ENCODE results near the gene PLPP3.
"Not testable (repeated sequence)": the region's sequence is repeated elsewhere in the genome, so short reads cannot be mapped to it uniquely, and the experiment has no call there.

PLPP3 gene

GRCh38 chr1:56578963-56579875 lies at the start of gene PLPP3:
Gene PLPP3 (minus strand): TSS chr1:56579563. CDS start chr1:56579016, 547 bp downstream.
- TF ChIP-seq, protein P1, sequence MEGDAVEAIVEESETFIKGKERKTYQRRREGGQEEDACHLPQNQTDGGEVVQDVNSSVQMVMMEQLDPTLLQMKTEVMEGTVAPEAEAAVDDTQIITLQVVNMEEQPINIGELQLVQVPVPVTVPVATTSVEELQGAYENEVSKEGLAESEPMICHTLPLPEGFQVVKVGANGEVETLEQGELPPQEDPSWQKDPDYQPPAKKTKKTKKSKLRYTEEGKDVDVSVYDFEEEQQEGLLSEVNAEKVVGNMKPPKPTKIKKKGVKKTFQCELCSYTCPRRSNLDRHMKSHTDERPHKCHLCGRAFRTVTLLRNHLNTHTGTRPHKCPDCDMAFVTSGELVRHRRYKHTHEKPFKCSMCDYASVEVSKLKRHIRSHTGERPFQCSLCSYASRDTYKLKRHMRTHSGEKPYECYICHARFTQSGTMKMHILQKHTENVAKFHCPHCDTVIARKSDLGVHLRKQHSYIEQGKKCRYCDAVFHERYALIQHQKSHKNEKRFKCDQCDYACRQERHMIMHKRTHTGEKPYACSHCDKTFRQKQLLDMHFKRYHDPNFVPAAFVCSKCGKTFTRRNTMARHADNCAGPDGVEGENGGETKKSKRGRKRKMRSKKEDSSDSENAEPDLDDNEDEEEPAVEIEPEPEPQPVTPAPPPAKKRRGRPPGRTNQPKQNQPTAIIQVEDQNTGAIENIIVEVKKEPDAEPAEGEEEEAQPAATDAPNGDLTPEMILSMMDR (IDR thresholded peaks at IDR 0.05; ENCODE audit: borderline replicate concordance, insufficient read depth, low read depth, low read length): no peak
- peak within 1 kb of the TSS; percentile 17 for H3K4me3 ChIP-seq (ENCODE audit: low read depth, low read length)

GRCh38 chr1:56627636-56628039 lies 48.3 kb upstream of the PLPP3 start:
- no peak overlapping the region for H3K4me3 ChIP-seq (ENCODE audit: low read depth, low read length)
- TF ChIP-seq, protein P1 (IDR thresholded peaks at IDR 0.05; ENCODE audit: borderline replicate concordance, insufficient read depth, low read depth, low read length): no peak

DNA sequence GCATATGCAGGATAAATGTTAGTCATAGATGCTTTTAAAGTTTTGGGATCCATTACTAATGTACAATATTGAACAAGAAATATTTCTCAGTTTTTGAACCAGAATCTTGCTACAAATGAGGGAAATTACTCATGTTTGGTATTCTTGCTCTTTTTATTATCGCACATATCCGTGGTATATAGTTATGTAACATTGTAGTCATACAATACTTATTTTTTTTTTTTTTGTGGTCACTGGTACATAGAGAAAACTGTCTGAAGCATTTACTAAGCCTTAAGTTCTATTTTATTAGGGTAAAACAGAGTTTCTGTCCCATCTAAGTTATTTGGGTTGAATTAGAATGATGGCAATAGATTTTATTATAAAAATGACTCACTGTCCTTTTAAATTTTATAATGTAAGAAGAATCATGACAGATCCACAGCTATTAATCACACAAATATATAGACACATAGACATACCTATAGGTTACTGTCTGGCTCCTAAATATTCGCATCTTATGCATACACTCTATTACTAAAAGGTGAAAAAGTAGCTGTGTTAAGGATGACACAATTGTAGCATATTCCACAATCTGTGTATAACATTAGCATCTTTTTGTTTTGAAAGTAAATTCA lies 47.8 kb upstream of the PLPP3 start:
- TF ChIP-seq, protein P1 (IDR thresholded peaks at IDR 0.05; ENCODE audit: borderline replicate concordance, insufficient read depth, low read depth, low read length): no peak
- H3K4me3 ChIP-seq (ENCODE audit: low read depth, low read length): no peak overlapping the region

DNA sequence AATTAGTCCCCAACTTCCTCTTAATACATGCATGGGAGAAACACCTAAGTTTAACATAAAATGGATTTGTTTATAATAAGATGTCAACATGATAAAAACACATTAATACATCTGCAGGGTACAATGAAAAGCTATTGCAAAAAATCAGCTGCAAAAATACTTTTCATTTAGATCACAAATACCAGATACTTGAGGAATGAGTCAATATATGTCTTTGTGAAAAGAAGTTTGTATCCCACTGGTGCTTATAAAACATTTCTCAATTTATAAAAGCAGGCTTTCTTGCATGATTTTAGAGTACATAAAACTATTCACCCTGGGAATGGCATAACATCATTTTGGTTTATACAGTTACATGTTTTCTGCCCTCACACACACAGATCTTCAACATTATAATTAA lies 47.2 kb upstream of the PLPP3 start:
- H3K4me3 ChIP-seq (ENCODE audit: low read depth, low read length): no peak overlapping the region
- TF ChIP-seq, protein P1 (IDR thresholded peaks at IDR 0.05; ENCODE audit: borderline replicate concordance, insufficient read depth, low read depth, low read length): no peak

GRCh38 chr1:56625819-56626440 lies 46.6 kb upstream of the PLPP3 start:
- TF ChIP-seq, protein P1 (IDR thresholded peaks at IDR 0.05; ENCODE audit: borderline replicate concordance, insufficient read depth, low read depth, low read length): no peak
- no peak overlapping the region for H3K4me3 ChIP-seq (ENCODE audit: low read depth, low read length)

DNA sequence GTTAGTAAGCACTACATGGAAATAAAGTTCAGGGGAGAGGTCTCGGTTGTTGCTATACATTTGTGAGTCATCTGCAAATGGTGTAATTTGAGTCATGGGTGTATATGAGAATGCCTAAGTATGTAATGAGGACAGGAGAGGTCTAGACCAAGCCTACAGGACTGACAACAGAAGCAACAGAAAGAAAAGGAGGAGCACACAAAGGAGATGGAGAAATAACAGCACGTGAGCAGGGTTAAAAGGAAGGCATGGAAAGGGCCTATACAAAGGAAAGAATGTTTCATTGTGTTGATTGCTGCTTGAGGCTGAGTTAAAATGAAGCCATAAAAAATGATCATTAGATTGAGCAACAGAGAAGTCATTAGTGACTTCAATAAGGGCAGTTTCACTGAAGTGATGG lies 37.8 kb upstream of the PLPP3 start:
- TF ChIP-seq, protein P1 (IDR thresholded peaks at IDR 0.05; ENCODE audit: borderline replicate concordance, insufficient read depth, low read depth, low read length): no peak
- no peak overlapping the region for H3K4me3 ChIP-seq (ENCODE audit: low read depth, low read length)

DNA sequence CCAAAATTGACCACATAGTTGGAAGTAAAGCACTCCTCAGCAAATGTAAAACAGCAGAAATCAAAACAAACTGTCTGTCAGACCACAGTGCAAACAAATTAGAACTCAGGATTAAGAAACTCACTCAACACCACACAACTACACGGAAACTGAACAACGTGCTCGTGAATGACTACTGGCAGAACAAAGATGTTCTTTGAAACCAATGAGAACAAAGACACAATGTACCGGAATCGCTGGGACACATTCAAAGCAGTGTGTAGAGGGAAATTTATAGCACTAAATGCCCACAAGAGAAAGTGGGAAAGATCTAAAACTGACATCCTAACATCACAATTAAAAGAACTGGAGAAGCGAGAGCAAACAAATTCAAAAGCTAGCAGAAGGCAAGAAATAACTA lies 31.4 kb upstream of the PLPP3 start:
- H3K4me3 ChIP-seq (ENCODE audit: low read depth, low read length): not testable (repeated sequence)

- not testable (repeated sequence) for H3K4me3 ChIP-seq (ENCODE audit: low read depth, low read length)
Observed at GRCh38 chr1:56610097-56610496, 30.7 kb upstream of the PLPP3 start.

GRCh38 chr1:56595397-56596191 lies 16.2 kb upstream of the PLPP3 start:
- not testable (repeated sequence) for H3K4me3 ChIP-seq (ENCODE audit: low read depth, low read length)
